ENCODE data around the gene NRROS. TPM values are rescaled to one million over a fixed set of nuclear protein-coding genes. Genes with fewer than 3 reads are reported as not detected.
A peak's percentile ranks its signal among the peaks of the same experiment; 100 is the strongest.

NRROS gene
- polyA plus RNA-seq, 2 of the 4 experiments (the other 2 are of a cell fraction): not detected

GRCh38 chr3:196673632-196674031, 34.1 kb downstream of the NRROS start:
- ChIA-PET POLR2A (no interaction called here), CTCF (interaction anchor here (1.0 to 1.4 kb wide), 2 partner anchors 11 to 64 kb away, joined by 3 to 8 read pairs; no protein-coding TSS in a partner anchor)
- Histone ChIP-seq H3K9me3 (no peaks in the 10 kb centered on the region), H3K4me2 (no peak overlapping the region), H3K4me3 (no peak overlapping the region), H3K4me1 (0 out of 3 replicates have a peak, but pooled peaks cover 4% of the 10 kb centered on the region), H3K27ac (no peak overlapping the region)
- FAIRE-seq (no peak), DNase-seq (ENCODE audit: low read depth in 1 of 2, low spot score in 1 of 2) (no peak), ATAC-seq (no peak)
- WGBS (ENCODE audit: missing lambda C conversion rate): 45% methylated on average over 3 of the region's 3 CpGs
- no peak for TF ChIP-seq TFCP2L1 (CRISPR knock-in tag; IDR thresholded peaks at IDR 0.05)

- FAIRE-seq: no peak
- WGBS (ENCODE audit: missing lambda C conversion rate): 6% methylated on average over 1 of the region's 1 CpG
- Histone ChIP-seq H3K4me2 (peak overlapping the region; percentile 17; the same call in 1 of the 3 replicates), H3K27ac (no peak overlapping the region), H3K4me1 (0 out of 3 replicates have a peak, but pooled peaks cover 4% of the 10 kb centered on the region), H3K4me3 (no peak overlapping the region), H3K9me3 (no peaks in the 10 kb centered on the region)
- ChIA-PET CTCF (interaction anchor here (0.9 to 2.5 kb wide), 7 partner anchors 8 to 191 kb away, joined by 3 to 11 read pairs (median 5); no protein-coding TSS in a partner anchor), POLR2A (no interaction called here)
- no peak for TF ChIP-seq MAX (IDR thresholded peaks at IDR 0.05)
- TF ChIP-seq ZNF302 (CRISPR knock-in tag; IDR thresholded peaks at IDR 0.05): no peak
- TF ChIP-seq NR3C1 (IDR thresholded peaks at IDR 0.05): no peak
- TF ChIP-seq, protein P1, sequence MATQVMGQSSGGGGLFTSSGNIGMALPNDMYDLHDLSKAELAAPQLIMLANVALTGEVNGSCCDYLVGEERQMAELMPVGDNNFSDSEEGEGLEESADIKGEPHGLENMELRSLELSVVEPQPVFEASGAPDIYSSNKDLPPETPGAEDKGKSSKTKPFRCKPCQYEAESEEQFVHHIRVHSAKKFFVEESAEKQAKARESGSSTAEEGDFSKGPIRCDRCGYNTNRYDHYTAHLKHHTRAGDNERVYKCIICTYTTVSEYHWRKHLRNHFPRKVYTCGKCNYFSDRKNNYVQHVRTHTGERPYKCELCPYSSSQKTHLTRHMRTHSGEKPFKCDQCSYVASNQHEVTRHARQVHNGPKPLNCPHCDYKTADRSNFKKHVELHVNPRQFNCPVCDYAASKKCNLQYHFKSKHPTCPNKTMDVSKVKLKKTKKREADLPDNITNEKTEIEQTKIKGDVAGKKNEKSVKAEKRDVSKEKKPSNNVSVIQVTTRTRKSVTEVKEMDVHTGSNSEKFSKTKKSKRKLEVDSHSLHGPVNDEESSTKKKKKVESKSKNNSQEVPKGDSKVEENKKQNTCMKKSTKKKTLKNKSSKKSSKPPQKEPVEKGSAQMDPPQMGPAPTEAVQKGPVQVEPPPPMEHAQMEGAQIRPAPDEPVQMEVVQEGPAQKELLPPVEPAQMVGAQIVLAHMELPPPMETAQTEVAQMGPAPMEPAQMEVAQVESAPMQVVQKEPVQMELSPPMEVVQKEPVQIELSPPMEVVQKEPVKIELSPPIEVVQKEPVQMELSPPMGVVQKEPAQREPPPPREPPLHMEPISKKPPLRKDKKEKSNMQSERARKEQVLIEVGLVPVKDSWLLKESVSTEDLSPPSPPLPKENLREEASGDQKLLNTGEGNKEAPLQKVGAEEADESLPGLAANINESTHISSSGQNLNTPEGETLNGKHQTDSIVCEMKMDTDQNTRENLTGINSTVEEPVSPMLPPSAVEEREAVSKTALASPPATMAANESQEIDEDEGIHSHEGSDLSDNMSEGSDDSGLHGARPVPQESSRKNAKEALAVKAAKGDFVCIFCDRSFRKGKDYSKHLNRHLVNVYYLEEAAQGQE (IDR thresholded peaks at IDR 0.05): no peak
- TF ChIP-seq CBX8 (IDR thresholded peaks at IDR 0.05): no peak
- no peak for TF ChIP-seq BHLHE40 (IDR thresholded peaks at IDR 0.05; ENCODE audit: low read depth, low read length)
- no peak for TF ChIP-seq CBX2 (IDR thresholded peaks at IDR 0.05; ENCODE audit: borderline replicate concordance, low read depth)
- TF ChIP-seq, protein P2, sequence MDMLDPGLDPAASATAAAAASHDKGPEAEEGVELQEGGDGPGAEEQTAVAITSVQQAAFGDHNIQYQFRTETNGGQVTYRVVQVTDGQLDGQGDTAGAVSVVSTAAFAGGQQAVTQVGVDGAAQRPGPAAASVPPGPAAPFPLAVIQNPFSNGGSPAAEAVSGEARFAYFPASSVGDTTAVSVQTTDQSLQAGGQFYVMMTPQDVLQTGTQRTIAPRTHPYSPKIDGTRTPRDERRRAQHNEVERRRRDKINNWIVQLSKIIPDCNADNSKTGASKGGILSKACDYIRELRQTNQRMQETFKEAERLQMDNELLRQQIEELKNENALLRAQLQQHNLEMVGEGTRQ (IDR thresholded peaks at IDR 0.05): no peak
- no peak for TF ChIP-seq PHF8 (IDR thresholded peaks at IDR 0.05; ENCODE audit: borderline replicate concordance, low read depth)
- no peak for TF ChIP-seq KDM1A (IDR thresholded peaks at IDR 0.05; ENCODE audit: low read depth)
- no peak for TF ChIP-seq JUN (IDR thresholded peaks at IDR 0.05)
- no peak for TF ChIP-seq TFCP2L1 (CRISPR knock-in tag; IDR thresholded peaks at IDR 0.05)
- ATAC-seq: no peak
- DNase-seq (ENCODE audit: low read depth in 1 of 2, low spot score in 1 of 2): no peak
Measured at GRCh38 chr3:196677353-196677752, 37.9 kb downstream of the NRROS start.

DNA sequence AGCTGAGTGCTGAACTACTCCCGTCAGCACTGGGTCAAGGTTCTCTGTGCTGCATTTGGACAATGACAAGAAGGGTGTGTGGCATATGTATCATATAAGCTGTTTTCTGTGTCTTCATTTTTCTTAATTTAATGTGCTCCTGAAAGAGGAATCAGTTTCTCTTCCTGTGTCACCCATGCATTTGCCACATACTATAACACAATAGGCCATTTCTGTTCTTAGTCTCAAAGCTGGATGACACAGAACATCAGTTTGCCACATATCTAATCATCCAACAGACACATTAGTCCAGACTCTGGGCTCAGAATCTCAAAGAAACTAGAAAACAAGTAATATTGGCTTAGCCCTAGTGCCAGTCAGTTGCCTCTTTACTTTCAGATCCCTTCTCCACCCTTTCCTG, 38.4 kb downstream of the NRROS start:
- H3K4me1 ChIP-seq: 0 out of 3 replicates have a peak, but pooled peaks cover 4% of the 10 kb centered on the region
- FAIRE-seq: no peak
- no peak for TF ChIP-seq PHF8 (IDR thresholded peaks at IDR 0.05; ENCODE audit: borderline replicate concordance, low read depth)
- no peak for TF ChIP-seq HOXA7 (CRISPR knock-in tag; IDR thresholded peaks at IDR 0.05)
- no peak for TF ChIP-seq CBX2 (IDR thresholded peaks at IDR 0.05; ENCODE audit: borderline replicate concordance, low read depth)
- no peak for TF ChIP-seq NR3C1 (IDR thresholded peaks at IDR 0.05)
- no peak for TF ChIP-seq KDM1A (IDR thresholded peaks at IDR 0.05; ENCODE audit: low read depth)
- no peak for TF ChIP-seq EHF (CRISPR knock-in tag; IDR thresholded peaks at IDR 0.05)
- TF ChIP-seq ESRRA (IDR thresholded peaks at IDR 0.05; ENCODE audit: borderline replicate concordance, low read length): no peak
- TF ChIP-seq MAFK (IDR thresholded peaks at IDR 0.05; ENCODE audit: partially characterized antibody): no peak
- no peak for TF ChIP-seq POLR2AphosphoS2 (conservative IDR thresholded peaks at IDR 0.05; ENCODE audit: low read length)
- TF ChIP-seq JUNB (IDR thresholded peaks at IDR 0.05): no peak
- no peak for TF ChIP-seq RCOR1 (IDR thresholded peaks at IDR 0.05; ENCODE audit: low read depth, low read length)
- TF ChIP-seq, protein P1 (IDR thresholded peaks at IDR 0.05): no peak
- TF ChIP-seq RAD21 (conservative IDR thresholded peaks at IDR 0.05 in 1 of 2, IDR thresholded peaks at IDR 0.05 in 1 of 2): no peak
- TF ChIP-seq FOSL2 (IDR thresholded peaks at IDR 0.05): no peak
- no peak for TF ChIP-seq FOSL2 (CRISPR knock-in tag; IDR thresholded peaks at IDR 0.05)
- no peak for TF ChIP-seq HEYL (CRISPR knock-in tag; IDR thresholded peaks at IDR 0.05)
- TF ChIP-seq HOXB5 (CRISPR knock-in tag; IDR thresholded peaks at IDR 0.05): no peak
- 67% methylated on average over 1 of the region's 1 CpG for WGBS (ENCODE audit: missing lambda C conversion rate)
- H3K9me3 ChIP-seq: no peaks in the 10 kb centered on the region
- no peak for ATAC-seq
- ChIA-PET CTCF (interaction anchor here (0.9 to 2.5 kb wide), 4 partner anchors 8 to 68 kb away, joined by 4 to 11 read pairs (median 8); no protein-coding TSS in a partner anchor), POLR2A (no interaction called here)
- no peak for DNase-seq (ENCODE audit: low read depth in 1 of 2, low spot score in 1 of 2)
- no peak overlapping the region for H3K4me2 ChIP-seq
- H3K27ac ChIP-seq: no peak overlapping the region
- no peak overlapping the region for H3K4me3 ChIP-seq

All from A549 (cell line).